ENCODE measurements around the gene IRAK4.

- TF ChIP-seq GATA2 (IDR thresholded peaks at IDR 0.05; ENCODE audit: low read depth, low read length) (no peak), GATA3 (IDR thresholded peaks at IDR 0.05; ENCODE audit: low read depth, low read length) (no peak)
These were observed 65.5 kb downstream of the IRAK4 start for GRCh38 chr12:43824207-43824775.
